IPS-18c (cell line): Measurements from ENCODE around the gene RPL7A.

Source experiments
- H3K4me3 ChIP-seq: 2 replicates; pipeline ENCODE4 v1.7.0; 2013; ENCODE audit warnings: low read depth, mild to moderate bottlenecking, low read length, moderate library complexity; ENCODE audit not compliant: insufficient read depth
- H3K9me3 ChIP-seq: one replicate; pipeline ENCODE4 v1.6.1; 2013; ENCODE audit warnings: mild to moderate bottlenecking, low read length, moderate library complexity; ENCODE audit not compliant: control insufficient read depth, insufficient read depth

Gene RPL7A

GRCh38 chr9:133356391-133357091 is 8.5 kb downstream of the RPL7A start, which contains the start of the genes SURF1 and SURF2:
Gene SURF1, minus strand, starts transcription at chr9:133356487. Its CDS starts 34 bp downstream, at chr9:133356453.
Gene SURF2, plus strand, starts transcription at chr9:133356550. Its CDS starts 43 bp downstream, at chr9:133356593.
- H3K4me3 ChIP-seq = peak within 1 kb of the TSS; percentile 80

GRCh38 chr9:133357656-133358055 is 9.6 kb downstream of the RPL7A start:
- H3K4me3 ChIP-seq = peak overlapping the region; percentile 80; the same call in 1 of the 2 replicates
- H3K9me3 ChIP-seq = peaks cover 2% of the 10 kb centered on the region

More at GRCh38 chr9:133356391-133357091, 8.5 kb downstream of the RPL7A start, which contains the start of the genes SURF1 and SURF2:
- peaks cover 2% of the 10 kb centered on the region for H3K9me3 ChIP-seq

- peaks cover 2% of the 10 kb centered on the region for H3K9me3 ChIP-seq
- H3K4me3 ChIP-seq = no peak overlapping the region
Measured at GRCh38 chr9:133359399-133360175, 11.6 kb downstream of the RPL7A start.

GRCh38 chr9:133360400-133361393 is 12.7 kb downstream of the RPL7A start:
- H3K9me3 ChIP-seq = peaks cover 2% of the 10 kb centered on the region

GRCh38 chr9:133361507-133362092 is 13.6 kb downstream of the RPL7A start:
- H3K9me3 ChIP-seq = peaks cover 2% of the 10 kb centered on the region
- no peak overlapping the region for H3K4me3 ChIP-seq

More at GRCh38 chr9:133360400-133361393, 12.7 kb downstream of the RPL7A start:
- H3K4me3 ChIP-seq = no peak overlapping the region

- H3K9me3 ChIP-seq = peaks cover 2% of the 10 kb centered on the region
Measured at GRCh38 chr9:133362359-133363044, 14.5 kb downstream of the RPL7A start.

GRCh38 chr9:133366435-133366834 is 18.4 kb downstream of the RPL7A start:
- Histone ChIP-seq H3K9me3 (no peaks in the 10 kb centered on the region), H3K4me3 (no peak overlapping the region)

More at GRCh38 chr9:133362359-133363044, 14.5 kb downstream of the RPL7A start:
- no peak overlapping the region for H3K4me3 ChIP-seq

GRCh38 chr9:133367221-133367620 is 19.2 kb downstream of the RPL7A start:
- H3K9me3 ChIP-seq = no peaks in the 10 kb centered on the region
- H3K4me3 ChIP-seq = no peak overlapping the region

GRCh38 chr9:133367778-133368177 is 19.8 kb downstream of the RPL7A start:
- H3K4me3 ChIP-seq = no peak overlapping the region
- H3K9me3 ChIP-seq = no peaks in the 10 kb centered on the region

GRCh38 chr9:133368249-133368881 is 20.3 kb downstream of the RPL7A start:
- H3K9me3 ChIP-seq = no peaks in the 10 kb centered on the region
- H3K4me3 ChIP-seq = no peak overlapping the region

- no peaks in the 10 kb centered on the region for H3K9me3 ChIP-seq
- no peak overlapping the region for H3K4me3 ChIP-seq
Measured at GRCh38 chr9:133369422-133369821, 21.4 kb downstream of the RPL7A start.

- no peaks in the 10 kb centered on the region for H3K9me3 ChIP-seq
- H3K4me3 ChIP-seq = no peak overlapping the region
Measured at GRCh38 chr9:133369933-133370332, 21.9 kb downstream of the RPL7A start.

- no peaks in the 10 kb centered on the region for H3K9me3 ChIP-seq
- no peak overlapping the region for H3K4me3 ChIP-seq
Measured at GRCh38 chr9:133370685-133371084, 22.7 kb downstream of the RPL7A start.

- no peaks in the 10 kb centered on the region for H3K9me3 ChIP-seq
- no peak overlapping the region for H3K4me3 ChIP-seq
Measured at GRCh38 chr9:133371261-133371711, 23.3 kb downstream of the RPL7A start.

GRCh38 chr9:133372144-133372543 is 24.1 kb downstream of the RPL7A start:
- Histone ChIP-seq H3K9me3 (no peaks in the 10 kb centered on the region), H3K4me3 (no peak overlapping the region)
